Activated T-cell treated with anti-CD3 and anti-CD28 coated beads for 4 hours (primary cell): ENCODE results near the gene PSME4.

Experiments used
- DNase-seq: peaks from one replicate; pipeline ENCODE4 v3.0.0-alpha.2; 2020

The PSME4 gene

GRCh38 chr2:53970724-53971602 lies at the start of gene PSME4:
Gene PSME4, minus strand, starts transcription at chr2:53970993. Its CDS starts 209 bp downstream, at chr2:53970784.
- DNase-seq, result peak; percentile 94

GRCh38 chr2:54015798-54016699 lies 45.3 kb upstream of the PSME4 start:
- DNase-seq, result no peak

GRCh38 chr2:54013996-54014395 lies 43.2 kb upstream of the PSME4 start:
- DNase-seq, result no peak

- DNase-seq, result no peak
These were observed 41.8 kb upstream of the PSME4 start for GRCh38 chr2:54012538-54013141.

GRCh38 chr2:54009549-54009948 lies 38.8 kb upstream of the PSME4 start:
- DNase-seq, result no peak

- no peak for DNase-seq
These were observed 37.6 kb upstream of the PSME4 start for GRCh38 chr2:54008439-54008838.

GRCh38 chr2:54000524-54000923 lies 29.7 kb upstream of the PSME4 start:
- DNase-seq, result no peak

GRCh38 chr2:54000122-54000521 lies 29.3 kb upstream of the PSME4 start:
- DNase-seq, result no peak

GRCh38 chr2:53998834-53999233 lies 28.0 kb upstream of the PSME4 start:
- no peak for DNase-seq

GRCh38 chr2:53994818-53995808 lies 24.3 kb upstream of the PSME4 start:
- DNase-seq, result no peak

- DNase-seq, result no peak
These were observed 21.2 kb upstream of the PSME4 start for GRCh38 chr2:53991948-53992347.

GRCh38 chr2:53989210-53989862 lies 18.5 kb upstream of the PSME4 start:
- no peak for DNase-seq

- DNase-seq, result no peak
These were observed 16.6 kb upstream of the PSME4 start for GRCh38 chr2:53987336-53987921.

- DNase-seq, result no peak
These were observed 14.9 kb upstream of the PSME4 start for GRCh38 chr2:53985646-53986045.

GRCh38 chr2:53969968-53970723 lies 647 bp downstream of the PSME4 start:
- DNase-seq, result peak; percentile 14

GRCh38 chr2:53969285-53969967 lies 1.4 kb downstream of the PSME4 start:
- DNase-seq, result no peak

- no peak for DNase-seq
These were observed 5.7 kb downstream of the PSME4 start for GRCh38 chr2:53964987-53965687.

GRCh38 chr2:53964257-53964952 lies 6.4 kb downstream of the PSME4 start:
- DNase-seq, result no peak
